GM18505 (cell line): ENCODE data around the gene SETD4.
"Not testable (repeated sequence)": the region's sequence is repeated elsewhere in the genome, so short reads cannot be mapped to it uniquely, and the experiment has no call there.

Experiments
- ATAC-seq: cut with Tn5 transposase; IDR thresholded peaks from one replicate; pipeline ENCODE4 v1.9.1; 2021; ENCODE audit not compliant: unreplicated experiment
- POLR2A ChIP-seq: IDR thresholded peaks from 4 replicates; pipeline ENCODE4 v1.6.1; 2011; ENCODE audit warnings: borderline replicate concordance; ENCODE audit not compliant: insufficient read depth, insufficient read length; ENCODE audit errors: extremely low read depth

The SETD4 gene

GRCh38 chr21:36093512-36093911 is 33.2 kb upstream of the SETD4 start:
- no peak for TF ChIP-seq POLR2A
- no peak for ATAC-seq

- TF ChIP-seq POLR2A = no peak
Observed at GRCh38 chr21:36092681-36093080, 32.4 kb upstream of the SETD4 start.

GRCh38 chr21:36089946-36090345 is 29.6 kb upstream of the SETD4 start:
- ATAC-seq = no peak
- TF ChIP-seq POLR2A = no peak

More at GRCh38 chr21:36092681-36093080, 32.4 kb upstream of the SETD4 start:
- ATAC-seq = no peak

GRCh38 chr21:36087362-36088138 is 27.2 kb upstream of the SETD4 start:
- no peak for TF ChIP-seq POLR2A
- ATAC-seq = no peak

- ATAC-seq = no peak
- TF ChIP-seq POLR2A = no peak
Observed at GRCh38 chr21:36082237-36082664, 21.9 kb upstream of the SETD4 start.

GRCh38 chr21:36080386-36080785 is 20.1 kb upstream of the SETD4 start:
- no peak for ATAC-seq
- no peak for TF ChIP-seq POLR2A

GRCh38 chr21:36079671-36080070 is 19.3 kb upstream of the SETD4 start:
- no peak for ATAC-seq
- no peak for TF ChIP-seq POLR2A

- no peak for ATAC-seq
- no peak for TF ChIP-seq POLR2A
Observed at GRCh38 chr21:36079010-36079649, 18.8 kb upstream of the SETD4 start.

- no peak for TF ChIP-seq POLR2A
- no peak for ATAC-seq
Observed at GRCh38 chr21:36077758-36078157, 17.4 kb upstream of the SETD4 start.

- no peak for TF ChIP-seq POLR2A
- ATAC-seq = no peak
Observed at GRCh38 chr21:36076878-36077655, 16.7 kb upstream of the SETD4 start.

- TF ChIP-seq POLR2A = no peak
- ATAC-seq = no peak
Observed at GRCh38 chr21:36075953-36076352, 15.6 kb upstream of the SETD4 start.

- ATAC-seq = no peak
Observed at GRCh38 chr21:36075171-36075570, 14.8 kb upstream of the SETD4 start.

GRCh38 chr21:36073911-36074310 is 13.6 kb upstream of the SETD4 start:
- not testable (repeated sequence) for ATAC-seq

More at GRCh38 chr21:36075171-36075570, 14.8 kb upstream of the SETD4 start:
- TF ChIP-seq POLR2A = no peak
